Kidney tubule cell (primary cell): Measurements from ENCODE around the gene GFPT2.

Experiments used
- DNase-seq: peaks from one replicate; pipeline ENCODE4 v3.0.0-alpha.2; 2018; ENCODE audit warnings: low spot score

The GFPT2 gene

DNA sequence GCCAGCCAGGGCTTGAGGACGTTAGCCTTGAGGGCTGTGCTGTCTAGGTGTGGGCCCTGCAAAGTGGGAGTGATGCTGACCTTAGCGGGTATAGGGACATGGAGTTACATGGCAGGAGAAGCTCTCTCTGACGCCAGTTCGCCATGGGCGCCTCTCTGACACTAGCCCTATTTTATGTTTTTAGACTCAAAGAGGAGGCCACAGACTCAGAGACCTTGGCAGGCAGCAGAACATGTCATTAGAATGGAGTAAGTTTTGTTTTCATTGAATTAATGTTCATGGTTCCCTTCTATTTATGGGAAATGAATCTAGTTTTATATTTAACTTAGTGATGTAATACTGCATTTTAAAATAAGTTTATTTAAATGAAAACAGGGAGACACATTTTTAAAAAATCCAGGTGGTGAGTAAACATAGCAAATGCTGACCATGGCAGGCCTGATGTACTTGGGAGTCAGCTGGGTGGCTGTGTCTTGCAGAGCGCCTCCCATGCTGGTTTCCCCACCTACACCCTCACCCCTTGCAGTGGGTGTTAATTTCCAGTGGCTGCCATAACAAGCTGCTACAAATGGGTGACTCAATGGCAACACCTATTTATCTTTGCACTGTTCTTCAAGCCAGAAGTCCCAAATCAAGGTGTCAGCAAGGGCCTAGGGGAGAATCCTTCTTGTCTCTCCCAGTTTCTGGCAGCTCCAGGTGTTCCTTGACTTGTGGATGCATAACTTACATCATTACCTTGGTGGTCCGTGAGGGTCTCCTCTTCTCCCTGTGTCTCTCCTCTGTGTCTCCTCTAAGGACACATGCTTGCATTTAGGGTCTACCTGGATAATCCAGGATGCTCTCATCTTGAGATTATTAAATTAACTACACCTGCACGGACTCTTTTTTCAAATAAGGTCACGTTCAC is 25.6 kb upstream of the GFPT2 start:
- DNase-seq, result no peak

DNA sequence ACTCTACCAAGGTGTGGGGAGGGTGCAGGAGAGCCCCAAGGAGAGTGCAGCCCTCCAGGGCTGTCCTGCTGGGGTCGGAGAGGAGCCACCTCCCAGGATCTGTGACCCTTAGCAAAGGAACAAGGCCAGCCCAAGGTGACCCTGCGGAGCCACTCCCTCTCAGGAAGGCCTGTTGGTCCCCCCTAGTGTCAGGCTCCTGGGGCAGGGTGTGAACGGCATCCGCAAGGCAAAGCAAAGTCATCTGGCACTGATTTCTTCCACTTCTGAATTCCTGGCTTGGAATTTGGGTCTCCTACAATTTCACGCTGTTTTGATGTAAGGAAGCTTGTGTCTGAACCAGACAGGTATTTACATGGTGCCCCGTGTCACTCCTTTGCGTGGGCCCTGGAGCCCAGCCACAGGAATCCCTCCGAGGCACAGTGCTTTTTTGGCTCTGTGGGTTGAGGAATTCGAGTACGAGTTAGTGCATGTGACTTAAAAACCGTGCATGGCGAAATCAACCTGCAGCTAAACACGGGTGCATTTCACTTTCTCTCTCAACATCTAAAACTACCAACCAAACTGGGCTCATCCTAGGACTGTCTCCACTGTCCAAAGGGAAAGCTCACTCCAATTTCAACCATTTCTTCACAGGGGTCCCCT is 24.5 kb upstream of the GFPT2 start:
- DNase-seq, result no peak

DNA sequence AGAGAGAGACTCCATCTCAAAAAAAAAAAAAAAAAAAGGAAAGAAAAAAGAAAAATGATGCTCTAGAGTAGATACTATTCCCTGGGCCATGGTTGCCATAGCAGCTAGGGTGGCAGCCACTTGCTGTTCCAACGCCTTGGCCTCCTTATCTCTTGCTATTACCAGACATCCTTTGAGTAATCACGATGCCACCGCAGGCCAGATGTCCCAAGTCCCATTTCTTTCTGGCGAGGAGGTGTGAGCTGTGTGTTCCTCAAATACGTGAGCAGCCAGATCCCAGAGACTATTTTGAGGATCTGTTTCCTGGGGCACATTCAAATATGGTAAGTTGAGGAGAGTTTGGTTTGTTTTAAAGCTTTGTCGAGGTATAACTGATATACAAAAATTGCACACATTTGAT is 23.4 kb upstream of the GFPT2 start:
- no peak for DNase-seq

DNA sequence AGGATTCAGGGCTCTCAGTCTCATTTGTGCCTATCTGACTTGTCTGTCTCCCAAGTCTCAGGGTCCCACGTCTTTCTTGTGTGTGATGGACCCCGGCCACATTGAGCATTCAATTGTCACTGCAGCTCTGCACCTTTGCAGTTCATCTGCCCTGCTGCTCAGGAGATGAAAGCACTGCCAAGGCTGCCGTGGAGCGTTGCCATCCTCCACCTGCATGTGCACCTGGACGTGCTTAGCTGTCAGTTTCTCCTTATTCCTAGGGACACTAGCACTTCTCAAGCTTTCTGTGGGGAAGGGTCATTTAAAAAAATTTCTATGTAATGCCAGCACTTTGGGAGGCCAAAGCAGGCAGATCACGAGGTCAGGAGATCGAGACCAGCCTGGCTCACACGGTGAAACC is 22.8 kb upstream of the GFPT2 start:
- no peak for DNase-seq

DNA sequence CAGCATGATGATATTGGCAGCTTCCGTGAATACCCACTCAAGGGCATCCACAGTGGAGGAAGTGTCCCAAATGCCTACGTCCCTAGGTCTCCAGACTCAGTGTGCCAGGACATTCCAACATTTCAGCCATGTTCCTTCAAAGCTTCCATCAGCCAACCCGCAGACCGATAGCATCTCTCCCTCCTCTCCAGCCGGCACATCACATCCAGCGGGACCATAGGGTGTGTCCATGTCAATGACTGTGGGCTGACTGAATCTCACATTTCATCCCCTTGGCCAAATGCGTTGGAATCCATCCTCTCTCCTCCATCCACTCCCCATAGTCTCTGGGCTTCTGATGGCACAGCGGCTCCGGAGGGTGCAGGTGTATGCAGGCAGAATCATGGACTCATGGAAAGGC is 22.2 kb upstream of the GFPT2 start:
- DNase-seq, result no peak

DNA sequence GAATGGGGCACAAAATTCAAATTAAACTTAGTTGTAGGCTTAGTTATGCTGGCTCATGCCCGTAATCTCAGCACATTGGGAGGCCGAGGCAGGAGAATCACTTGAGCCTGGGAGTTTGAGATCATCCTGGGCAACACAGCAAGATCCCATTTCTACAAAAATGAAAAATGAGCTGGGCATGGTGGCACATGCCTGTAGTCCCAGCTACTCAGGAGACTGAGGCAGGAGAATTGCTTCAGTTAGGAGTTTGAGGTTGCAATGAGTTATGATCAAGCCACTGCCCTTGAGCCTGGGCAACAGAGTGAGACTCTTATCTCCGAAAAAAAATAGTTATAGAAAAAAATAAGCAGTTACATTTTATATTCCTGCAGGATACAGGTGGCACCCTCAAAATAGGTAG is 20.7 kb upstream of the GFPT2 start:
- no peak for DNase-seq

DNA sequence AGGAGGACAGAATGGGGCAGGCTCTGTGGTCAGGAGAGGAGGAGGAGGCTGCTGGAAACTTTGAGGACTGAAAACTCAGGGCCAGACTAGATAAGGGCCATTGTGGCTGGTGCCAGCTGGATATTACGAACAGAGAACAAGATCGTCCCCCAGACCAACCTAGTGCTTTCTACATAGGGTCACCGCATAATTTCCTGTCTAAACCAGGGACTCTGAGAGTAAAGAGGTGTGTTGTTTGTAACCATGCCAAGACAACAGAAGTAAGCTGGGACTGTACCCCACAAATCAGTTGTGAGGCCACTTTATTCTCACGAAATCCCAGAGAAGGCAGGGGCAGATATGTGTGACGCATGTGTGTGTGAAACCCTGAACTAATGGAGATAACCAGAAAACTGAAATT is 20.3 kb upstream of the GFPT2 start:
- DNase-seq, result no peak

DNA sequence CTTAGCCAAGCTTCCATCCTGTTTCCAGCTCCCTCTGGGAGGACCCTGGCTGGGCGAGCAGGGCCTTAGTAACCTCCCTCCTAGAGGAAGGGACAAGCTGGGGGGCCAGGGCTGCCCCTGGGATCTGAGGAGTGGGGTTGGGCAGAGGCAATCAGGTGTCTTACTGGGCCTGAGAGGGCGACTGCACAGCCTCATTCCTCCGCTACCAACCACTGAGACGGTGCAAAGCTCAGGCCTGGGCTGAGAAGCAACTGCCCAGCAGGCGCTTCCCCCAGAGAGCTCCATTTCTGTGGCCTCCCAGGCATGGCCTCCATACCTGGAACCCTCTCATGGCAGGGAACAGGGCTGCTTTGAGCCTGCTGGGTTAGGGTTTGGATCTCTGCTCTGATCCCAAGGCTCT is 18.8 kb upstream of the GFPT2 start:
- no peak for DNase-seq

DNA sequence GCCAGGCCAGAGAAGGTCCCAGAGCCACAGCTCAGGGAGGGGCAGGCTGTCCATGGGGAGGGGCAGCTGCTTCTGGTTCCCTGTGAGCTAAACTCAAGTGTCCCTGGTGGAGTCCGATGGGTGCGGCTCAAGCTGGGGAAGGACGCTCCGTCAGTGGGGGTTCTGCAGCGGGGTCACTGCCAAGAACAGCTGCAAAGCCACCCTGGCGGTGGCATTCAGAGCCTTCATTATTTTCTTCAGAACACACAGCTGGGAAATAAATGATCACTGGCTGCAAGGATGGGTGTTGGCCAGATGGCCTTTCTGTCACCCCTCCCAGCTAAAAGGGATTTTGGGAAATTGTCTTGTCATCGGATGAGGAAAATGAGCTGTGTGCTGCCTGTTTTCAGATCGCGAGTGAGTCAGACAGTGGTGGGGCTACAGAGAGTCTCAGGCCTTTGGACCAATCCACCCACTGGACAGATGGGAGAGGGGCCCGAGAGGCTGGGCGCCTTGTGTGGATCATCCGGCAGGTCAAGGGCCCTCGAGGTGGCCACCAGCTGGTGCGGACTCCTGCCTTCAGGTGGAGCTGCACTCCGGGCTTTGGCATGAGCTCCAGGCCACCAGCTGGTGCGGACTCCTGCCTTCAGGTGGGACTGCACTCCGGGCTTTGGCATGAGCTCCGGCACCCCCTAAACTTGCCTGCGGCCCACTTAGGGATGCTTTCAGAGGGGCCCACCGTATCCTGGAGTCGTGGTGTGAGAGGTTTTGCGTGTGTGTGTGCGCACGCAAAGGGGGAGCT is 17.9 kb upstream of the GFPT2 start:
- DNase-seq, result no peak

DNA sequence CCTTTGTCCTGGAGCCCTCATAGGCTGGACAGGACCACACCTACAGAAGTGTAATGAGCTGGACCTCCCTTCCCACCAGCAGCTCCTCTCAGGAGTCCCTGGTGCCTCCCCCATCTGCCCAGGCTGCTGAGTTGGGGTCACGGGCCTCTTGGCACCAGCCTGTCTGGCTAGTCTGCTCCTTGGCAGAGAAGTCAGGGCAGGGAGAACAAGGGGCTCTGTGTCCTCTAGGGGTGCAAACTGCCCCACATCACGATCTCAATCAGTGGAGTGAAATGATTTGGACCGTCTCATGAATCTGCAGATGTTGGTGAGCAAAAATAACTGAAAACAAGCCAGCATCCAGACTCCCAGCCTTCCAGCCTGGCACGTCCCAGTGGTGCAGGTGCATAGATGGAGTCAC is 14.9 kb upstream of the GFPT2 start:
- DNase-seq, result no peak

DNA sequence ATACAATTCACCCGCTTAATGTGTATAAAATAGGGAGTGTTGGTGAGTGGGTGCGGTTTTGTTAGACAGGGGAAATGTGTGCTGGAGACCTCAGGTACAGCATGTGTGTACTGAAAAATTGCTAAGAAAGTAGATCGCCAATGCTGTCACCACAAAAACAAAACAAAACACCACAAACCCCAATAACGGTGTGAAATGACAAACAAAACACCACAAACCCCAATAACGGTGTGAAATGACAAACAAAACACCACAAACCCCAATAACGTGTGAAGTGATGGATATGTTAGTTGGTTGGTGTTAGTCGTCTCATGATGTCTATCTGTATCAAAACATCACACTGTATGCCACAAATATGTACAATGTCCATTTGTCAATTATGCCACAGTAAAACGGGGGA is 14.2 kb upstream of the GFPT2 start:
- no peak for DNase-seq

DNA sequence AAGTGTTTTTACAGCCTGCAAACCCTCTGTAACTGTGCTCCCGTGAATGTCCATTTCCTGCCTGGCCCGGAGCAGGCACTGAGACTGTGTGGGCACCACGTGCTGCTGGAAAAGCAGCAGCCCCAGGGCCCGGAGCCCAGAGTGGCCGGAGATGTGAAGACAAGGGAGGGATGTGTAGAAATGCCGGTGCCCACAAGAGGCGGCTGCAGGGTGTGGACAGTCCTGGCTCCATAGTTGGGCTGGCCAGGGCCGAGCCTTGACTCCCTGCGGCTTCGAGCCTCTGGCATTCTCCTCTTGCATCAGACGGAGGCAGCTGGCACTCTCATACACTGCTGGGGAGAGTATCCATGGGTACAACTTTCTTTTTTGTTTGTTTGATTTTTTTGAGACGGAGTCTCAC is 13.2 kb upstream of the GFPT2 start:
- no peak for DNase-seq

DNA sequence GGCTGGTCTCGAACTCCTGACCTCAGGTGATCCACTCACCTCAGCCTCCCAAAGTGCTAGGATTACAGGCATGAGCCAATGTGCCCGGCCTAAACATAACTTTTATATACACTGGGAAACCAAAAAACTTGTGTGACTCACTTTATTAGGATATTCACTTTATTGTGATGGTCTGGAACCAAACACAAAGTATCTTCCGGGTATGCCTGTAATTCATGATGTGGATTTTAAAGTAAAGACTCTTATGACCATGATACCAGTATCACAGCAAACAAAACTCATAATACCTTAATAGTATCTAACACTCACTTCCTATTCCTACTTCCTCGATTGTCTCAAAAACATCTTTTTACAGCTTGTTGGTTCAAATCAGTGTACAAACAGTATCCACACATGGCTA is 12.7 kb upstream of the GFPT2 start:
- DNase-seq, result no peak

DNA sequence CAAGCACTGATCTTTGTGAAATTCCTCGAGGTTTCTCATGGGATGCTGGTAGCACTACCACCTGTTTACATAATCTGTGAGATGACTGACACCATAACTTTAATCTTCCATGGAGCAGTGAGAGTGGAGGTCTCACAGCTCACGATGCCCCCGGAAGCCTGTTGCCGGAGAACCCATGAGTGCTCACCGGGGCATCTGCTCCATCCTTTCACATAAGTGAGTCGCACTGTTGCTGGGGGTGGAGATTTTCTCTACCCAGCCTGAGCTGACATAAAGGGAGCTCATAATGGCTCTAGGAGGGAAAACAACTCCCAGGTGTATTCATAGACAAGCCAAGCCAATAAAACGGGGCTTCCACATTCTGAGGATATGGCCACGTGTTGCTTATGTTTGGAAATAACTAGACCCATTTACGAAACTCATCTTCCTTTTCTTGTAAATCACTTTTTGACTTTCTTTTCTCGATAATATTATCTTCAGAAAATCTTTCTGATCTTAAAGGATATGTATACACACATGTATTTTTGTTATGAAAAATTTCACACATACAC is 11.2 kb upstream of the GFPT2 start:
- DNase-seq, result no peak

DNA sequence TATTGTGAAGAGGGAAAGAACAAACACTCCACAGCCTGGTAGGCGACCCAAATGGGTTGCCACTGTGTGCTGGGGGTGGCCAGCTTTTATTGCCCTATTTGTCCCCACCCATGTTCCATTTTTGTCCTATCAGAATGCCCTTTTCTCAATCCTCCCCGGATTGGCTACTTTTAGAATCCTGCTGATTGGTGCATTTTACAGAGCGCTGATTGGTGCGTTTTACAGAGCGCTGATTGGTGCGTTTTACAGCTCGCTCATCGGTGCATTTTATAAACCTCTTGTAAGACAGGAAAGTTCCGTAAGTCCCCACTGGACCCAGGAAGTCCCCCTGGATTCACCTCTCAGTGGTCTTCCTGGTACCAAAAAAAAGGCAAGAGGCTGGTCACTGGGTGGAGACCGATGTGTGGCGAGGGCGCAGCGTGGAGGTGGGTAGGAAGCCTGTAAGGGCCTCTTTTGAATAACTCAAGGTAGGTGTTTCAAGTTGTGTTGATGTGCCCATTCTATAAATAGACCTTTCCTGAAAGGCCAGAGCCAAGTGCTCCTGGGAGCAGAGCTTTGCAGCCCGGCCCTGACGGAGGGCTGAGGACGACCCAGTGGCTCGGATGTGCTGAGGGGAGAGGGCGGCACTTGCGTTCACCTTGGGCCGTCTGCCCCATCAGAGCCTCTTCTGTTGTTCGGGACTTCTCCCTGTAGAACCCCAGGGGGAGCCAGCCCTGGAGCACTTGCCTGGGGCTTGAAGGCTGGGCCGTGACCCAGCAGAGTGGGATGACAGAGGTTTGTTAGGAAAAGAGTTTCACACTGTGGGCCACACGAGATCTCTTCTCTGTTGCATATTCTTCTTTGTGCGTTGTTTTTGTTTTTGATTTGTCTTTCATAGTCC is 7.2 kb upstream of the GFPT2 start:
- DNase-seq, result no peak

DNA sequence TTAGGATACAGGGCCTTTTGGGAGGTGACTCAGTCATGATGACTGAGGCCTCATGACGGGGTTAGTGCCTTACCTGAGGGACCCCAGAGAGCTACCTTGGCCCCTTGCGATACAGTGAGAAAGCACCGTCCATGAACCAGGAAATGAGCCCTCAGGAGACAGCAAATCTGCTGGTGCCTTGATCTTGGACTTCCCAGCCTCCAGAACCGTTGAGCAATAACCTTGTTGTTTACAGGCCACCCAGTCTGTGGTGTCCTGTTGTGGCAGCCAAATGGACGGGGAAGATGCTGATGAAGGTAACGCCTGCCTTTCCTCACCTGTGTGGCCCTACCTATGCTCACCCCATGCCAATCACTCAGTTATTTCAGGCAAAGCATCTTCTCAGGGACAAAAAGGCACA is 5.6 kb upstream of the GFPT2 start:
- DNase-seq, result no peak

DNA sequence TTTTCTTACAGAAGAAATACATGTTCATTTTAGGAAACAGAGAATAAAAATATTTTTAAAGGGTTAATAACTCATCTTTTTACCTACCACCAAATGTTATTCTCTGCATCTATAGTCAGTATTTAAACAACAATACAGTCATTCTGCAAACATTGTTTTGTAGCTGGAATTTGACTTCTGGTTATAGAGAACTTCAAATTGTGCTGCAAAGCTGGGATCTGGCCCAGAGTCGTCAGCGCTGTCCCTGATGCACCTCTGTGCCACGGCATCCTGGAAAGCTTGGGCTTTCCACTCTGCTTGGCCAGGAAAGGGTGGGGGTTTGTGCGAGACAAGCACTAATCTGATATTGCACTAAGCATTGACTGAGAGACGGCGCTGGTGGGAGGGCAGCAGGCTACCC is 5.0 kb upstream of the GFPT2 start:
- DNase-seq, result no peak

DNA sequence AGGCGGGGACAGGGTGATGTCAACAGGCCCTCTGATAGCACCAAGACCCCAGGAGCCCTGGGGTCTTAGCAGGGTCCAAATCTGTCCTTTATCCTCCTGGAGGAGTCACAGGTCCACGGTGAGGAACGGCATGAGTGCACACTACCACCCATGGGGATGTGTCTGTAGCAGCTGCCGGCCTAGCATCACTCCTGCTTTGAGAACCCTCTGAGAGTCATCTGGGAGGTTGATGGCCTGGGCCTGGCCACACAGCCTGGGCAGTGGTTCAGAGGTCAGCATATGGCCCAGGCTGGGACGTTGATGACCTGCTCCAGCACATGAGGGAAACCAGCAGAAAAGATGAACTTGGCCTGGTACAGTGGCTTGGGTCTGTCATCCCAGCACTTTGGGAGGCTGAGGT is 1.8 kb upstream of the GFPT2 start:
- no peak for DNase-seq

DNA sequence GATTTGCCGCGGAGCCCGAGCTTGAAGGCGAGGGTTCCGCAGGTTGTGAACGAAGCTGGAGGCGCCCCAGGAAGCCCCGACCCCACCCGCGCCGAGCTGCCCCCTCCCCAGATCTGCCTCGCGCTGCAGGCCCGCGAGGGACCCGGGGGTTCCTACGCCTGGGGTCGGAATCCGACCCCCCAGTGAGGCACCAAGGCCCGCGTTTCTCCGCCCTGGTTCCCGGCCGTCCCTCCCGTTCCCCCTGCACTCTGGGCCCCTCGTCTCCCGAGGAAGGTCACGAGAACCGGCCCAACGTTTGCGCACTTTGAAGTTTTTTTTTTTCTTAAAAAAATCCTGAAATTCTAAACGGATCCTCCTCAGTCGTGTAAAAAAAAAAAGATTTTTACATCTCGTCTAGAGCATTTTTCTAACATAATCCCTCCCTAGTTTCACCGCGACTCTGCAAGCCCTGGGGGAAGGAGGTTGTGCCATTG is 880 bp upstream of the GFPT2 start:
- DNase-seq, result no peak

DNA sequence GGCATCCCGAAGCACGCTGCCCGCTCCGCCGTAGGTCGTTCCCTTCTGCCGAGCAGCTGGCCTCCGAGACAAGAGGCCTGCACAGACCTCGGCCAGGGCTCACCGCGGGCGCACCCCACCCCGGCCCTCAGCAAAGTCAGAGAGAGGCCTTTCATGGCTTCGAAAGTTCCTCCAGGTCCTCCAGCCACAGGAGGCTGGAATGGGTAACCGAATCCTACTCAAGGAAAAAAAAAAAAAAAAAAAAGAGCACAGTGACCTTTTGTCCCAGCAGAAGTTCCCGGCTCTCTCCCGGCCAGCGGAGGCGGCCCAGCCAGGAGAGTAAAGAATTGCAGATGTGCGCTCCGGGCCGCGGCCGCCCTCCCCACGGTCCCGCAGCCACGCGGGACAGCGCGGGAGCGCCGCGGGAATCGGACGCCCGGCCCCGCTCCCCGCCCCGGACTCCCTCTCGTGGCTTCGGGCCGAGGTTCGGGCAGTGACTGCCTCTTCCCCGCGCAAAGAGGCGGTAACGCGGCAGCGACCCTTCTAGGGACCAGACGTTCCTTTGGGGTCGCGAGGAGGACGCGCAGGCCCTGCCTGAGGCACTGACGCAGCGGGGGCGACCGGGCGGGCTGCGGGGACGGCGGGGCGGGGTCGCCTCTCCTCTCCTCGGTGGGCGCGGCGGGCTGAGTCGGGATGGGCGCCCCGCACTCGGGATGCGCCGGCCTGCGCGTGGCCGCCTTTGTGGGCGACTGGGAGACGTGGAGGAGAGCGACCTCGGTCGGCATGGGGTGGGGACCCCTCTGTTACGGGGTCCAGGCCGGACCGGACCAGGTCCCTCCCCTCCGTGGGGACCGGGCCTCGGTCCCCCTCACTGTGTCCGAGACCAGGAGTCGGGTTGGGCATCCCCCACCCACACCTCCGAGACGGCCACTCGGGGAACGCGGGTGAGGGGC is 754 bp downstream of the GFPT2 start:
- DNase-seq, result no peak
